Measurements from ENCODE around the gene SYTL2. TPM values are rescaled to one million over a fixed set of nuclear protein-coding genes. Genes with fewer than 3 reads are reported as not detected.
"Not testable (repeated sequence)": the region's sequence is repeated elsewhere in the genome, so short reads cannot be mapped to it uniquely, and the experiment has no call there.

The SYTL2 gene
- total RNA-seq, 6 experiments from 2014 or later = 23.2 to 39.5 (median 27.4) TPM

DNA sequence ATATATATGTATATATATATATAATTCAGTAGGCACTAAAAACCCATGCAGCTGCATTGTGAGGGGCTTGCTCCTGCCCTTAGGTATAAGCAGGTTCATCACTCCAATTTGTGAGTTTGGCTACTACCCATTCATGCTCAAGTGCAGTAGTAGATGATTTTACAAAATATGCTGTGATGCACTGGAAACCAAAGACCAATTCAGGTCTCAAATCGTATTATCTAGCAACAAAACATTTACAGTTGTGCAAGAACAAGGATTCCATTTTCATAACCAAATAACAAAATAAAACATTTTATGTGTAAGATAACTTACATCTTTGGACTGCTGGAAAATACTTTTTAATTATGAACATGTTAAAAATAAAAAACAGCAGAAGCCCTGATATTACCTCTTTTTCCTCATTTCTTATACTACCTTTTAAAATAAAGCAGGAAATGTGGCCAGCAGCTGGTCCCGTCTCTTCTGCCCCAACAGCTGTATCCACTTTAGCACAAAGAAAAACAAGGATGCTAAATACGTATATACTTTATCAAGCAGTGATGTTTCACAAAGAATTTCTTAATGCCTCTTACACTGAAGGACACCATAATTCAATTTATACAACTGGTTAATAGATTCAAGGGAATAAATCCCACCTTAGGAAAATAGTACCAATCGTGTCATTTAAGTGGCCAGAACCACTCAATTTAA, 148.8 kb downstream of the SYTL2 start:
- DNase-seq = no peak
- Mint-ChIP-seq H3K27me3 (ENCODE audit: insufficient read depth) (0 out of 2 replicates have a peak, but pooled peaks cover 3% of the 10 kb centered on the region), H3K27ac (peak overlapping the region; percentile 46; the same call in 1 of the 2 replicates), H3K9me3 (no peaks in the 10 kb centered on the region), H3K4me1 (ENCODE audit: low read depth) (peaks cover 47% of the 10 kb centered on the region), H3K4me3 (peak overlapping the region; percentile 98), H3K36me3 (ENCODE audit: low read depth) (peaks cover 56% of the 10 kb centered on the region)
- TF ChIP-seq, protein P1, sequence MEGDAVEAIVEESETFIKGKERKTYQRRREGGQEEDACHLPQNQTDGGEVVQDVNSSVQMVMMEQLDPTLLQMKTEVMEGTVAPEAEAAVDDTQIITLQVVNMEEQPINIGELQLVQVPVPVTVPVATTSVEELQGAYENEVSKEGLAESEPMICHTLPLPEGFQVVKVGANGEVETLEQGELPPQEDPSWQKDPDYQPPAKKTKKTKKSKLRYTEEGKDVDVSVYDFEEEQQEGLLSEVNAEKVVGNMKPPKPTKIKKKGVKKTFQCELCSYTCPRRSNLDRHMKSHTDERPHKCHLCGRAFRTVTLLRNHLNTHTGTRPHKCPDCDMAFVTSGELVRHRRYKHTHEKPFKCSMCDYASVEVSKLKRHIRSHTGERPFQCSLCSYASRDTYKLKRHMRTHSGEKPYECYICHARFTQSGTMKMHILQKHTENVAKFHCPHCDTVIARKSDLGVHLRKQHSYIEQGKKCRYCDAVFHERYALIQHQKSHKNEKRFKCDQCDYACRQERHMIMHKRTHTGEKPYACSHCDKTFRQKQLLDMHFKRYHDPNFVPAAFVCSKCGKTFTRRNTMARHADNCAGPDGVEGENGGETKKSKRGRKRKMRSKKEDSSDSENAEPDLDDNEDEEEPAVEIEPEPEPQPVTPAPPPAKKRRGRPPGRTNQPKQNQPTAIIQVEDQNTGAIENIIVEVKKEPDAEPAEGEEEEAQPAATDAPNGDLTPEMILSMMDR (IDR thresholded peaks at IDR 0.05) = no peak

DNA sequence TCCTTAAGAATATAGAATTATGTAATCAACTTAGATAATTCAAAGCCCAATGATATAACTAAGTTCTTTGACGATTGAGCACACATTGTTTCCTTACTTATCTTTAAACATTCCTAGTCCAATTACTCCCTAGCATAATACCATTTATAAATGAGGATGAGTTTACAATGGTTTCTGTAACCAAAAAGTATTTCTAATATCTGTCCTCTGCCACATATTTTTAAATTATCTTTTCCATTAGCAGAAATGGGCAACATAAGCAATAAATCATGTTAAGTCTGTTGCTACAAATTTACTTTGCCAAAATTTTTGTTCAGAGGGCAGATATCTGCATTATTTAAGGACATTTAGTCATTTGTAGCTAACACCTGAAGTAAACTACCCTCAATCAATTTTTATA, 152.8 kb downstream of the SYTL2 start:
- Mint-ChIP-seq H3K4me3 (no peak overlapping the region), H3K36me3 (ENCODE audit: low read depth) (peaks cover 44% of the 10 kb centered on the region), H3K4me1 (ENCODE audit: low read depth) (peaks cover 35% of the 10 kb centered on the region), H3K27me3 (ENCODE audit: insufficient read depth) (no peaks in the 10 kb centered on the region), H3K27ac (no peak overlapping the region), H3K9me3 (no peaks in the 10 kb centered on the region)
- TF ChIP-seq, protein P1 (IDR thresholded peaks at IDR 0.05) = no peak
- DNase-seq = no peak

DNA sequence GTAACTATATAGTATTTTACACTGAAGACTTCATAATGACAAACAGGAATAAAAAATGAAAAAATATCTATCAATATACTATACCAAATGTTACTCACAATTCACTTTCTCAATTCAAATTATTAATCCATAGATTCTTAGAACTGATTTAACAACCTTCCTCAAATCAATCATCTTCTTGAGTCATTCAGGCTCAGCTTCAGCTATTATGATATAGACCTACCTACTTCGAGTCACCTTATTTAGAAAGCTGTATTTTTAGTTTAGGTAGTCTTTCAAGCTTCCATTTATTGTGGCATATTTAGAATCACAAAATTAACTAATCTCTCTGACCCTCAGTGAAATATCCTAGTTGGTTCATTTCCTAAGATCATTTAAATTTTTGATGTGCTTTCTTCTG, 154.2 kb downstream of the SYTL2 start:
- TF ChIP-seq, protein P1 (IDR thresholded peaks at IDR 0.05) = no peak
- peaks cover 35% of the 10 kb centered on the region for H3K4me1 Mint-ChIP-seq (ENCODE audit: low read depth)
- H3K27me3 Mint-ChIP-seq (ENCODE audit: insufficient read depth) = no peaks in the 10 kb centered on the region
- H3K27ac Mint-ChIP-seq = no peak overlapping the region
- peaks cover 37% of the 10 kb centered on the region for H3K36me3 Mint-ChIP-seq (ENCODE audit: low read depth)
- no peak overlapping the region for H3K4me3 Mint-ChIP-seq
- no peak for DNase-seq
- no peaks in the 10 kb centered on the region for H3K9me3 Mint-ChIP-seq

DNA sequence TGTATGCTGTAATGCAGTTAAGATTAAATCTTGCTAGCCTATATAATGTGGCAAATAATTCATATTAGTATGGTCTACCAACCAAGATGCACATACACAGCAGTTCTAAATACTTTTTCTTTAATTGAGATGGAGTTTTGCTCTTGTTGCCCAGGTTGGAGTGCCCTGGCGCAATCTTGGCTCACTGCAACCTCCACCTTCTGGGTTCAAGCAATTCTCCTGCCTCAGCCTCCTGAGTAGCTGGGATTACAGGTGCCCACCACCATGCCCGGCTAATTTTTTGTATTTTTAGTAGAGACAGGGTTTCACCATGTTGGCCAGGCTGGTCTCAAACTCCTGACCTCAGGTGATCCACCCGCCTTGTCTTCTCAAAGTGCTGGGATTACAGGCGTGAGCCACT, 156.6 kb downstream of the SYTL2 start:
- not testable (repeated sequence) for DNase-seq; H3K9me3 Mint-ChIP-seq; H3K27ac Mint-ChIP-seq; H3K27me3 Mint-ChIP-seq (ENCODE audit: insufficient read depth); H3K4me3 Mint-ChIP-seq
- H3K36me3 Mint-ChIP-seq (ENCODE audit: low read depth) = peaks cover 14% of the 10 kb centered on the region
- peaks cover 18% of the 10 kb centered on the region for H3K4me1 Mint-ChIP-seq (ENCODE audit: low read depth)

DNA sequence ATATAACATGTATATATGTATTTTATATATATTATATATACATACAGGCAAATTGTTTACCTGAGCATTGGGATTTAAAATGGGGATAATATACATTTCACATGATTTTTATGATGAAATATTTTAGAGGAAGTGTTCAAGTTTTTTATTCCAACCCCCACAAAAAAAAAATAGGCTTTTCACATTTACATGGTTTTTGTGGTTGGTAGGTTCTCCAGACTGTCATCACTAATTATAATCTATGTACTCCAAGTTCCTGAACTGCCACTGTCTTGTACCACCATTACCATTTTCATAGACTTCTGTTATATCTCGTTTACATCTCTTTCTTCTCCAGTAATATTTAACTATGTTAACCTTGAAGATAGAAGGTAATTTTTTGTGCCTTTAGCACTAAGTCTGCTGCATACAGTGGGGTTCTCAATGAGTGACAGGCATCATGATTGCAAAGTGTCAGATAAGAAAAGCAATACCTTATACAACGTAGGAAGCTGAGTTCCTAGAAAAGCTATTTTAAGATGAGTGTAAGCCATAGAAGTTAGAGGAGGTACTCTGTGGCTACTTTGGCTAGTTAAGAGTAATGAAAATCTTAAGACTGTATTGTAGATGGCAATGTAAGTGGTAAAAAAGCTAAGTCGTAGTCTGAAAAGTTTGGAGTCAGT, 158.0 kb downstream of the SYTL2 start:
- Mint-ChIP-seq H3K36me3 (ENCODE audit: low read depth) (peaks cover 6% of the 10 kb centered on the region), H3K27me3 (ENCODE audit: insufficient read depth) (no peaks in the 10 kb centered on the region; the same call in 1 of the 2 replicates), H3K9me3 (no peaks in the 10 kb centered on the region; the same call in 1 of the 2 replicates), H3K27ac (no peak overlapping the region), H3K4me3 (no peak overlapping the region), H3K4me1 (ENCODE audit: low read depth) (peaks cover 12% of the 10 kb centered on the region)
- no peak for DNase-seq
- TF ChIP-seq, protein P1 (IDR thresholded peaks at IDR 0.05) = no peak

DNA sequence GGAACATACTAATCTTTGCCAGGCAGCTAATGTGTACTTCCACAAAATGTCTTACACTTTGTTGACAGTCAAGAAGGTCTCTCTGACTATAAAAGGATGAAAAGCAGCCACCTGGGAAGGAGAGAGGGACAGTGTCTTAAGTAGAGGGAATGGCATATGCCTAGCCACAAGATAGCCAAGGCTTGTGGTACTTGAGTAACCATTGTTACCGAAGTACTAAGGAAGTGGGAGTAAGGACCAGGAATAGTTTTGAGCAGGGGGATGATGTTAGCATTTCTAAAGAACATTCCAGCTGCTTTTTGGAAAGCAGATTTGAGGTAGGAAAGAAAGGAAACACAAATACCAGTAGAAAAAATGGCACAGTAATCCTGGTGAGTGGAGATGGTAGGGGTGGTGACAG, 159.8 kb downstream of the SYTL2 start:
- H3K4me1 Mint-ChIP-seq (ENCODE audit: low read depth) = peaks cover 19% of the 10 kb centered on the region
- DNase-seq = no peak

More for the DNA sequence above, 159.8 kb downstream of the SYTL2 start:
- no peaks in the 10 kb centered on the region; the same call in 1 of the 2 replicates for H3K27me3 Mint-ChIP-seq (ENCODE audit: insufficient read depth)
- peaks cover 8% of the 10 kb centered on the region for H3K36me3 Mint-ChIP-seq (ENCODE audit: low read depth)
- no peaks in the 10 kb centered on the region; the same call in 1 of the 2 replicates for H3K9me3 Mint-ChIP-seq
- no peak overlapping the region for H3K4me3 Mint-ChIP-seq
- no peak overlapping the region for H3K27ac Mint-ChIP-seq
- TF ChIP-seq, protein P1 (IDR thresholded peaks at IDR 0.05) = no peak
